Measurements from ENCODE around the gene PTTG1IP.

The PTTG1IP gene

DNA sequence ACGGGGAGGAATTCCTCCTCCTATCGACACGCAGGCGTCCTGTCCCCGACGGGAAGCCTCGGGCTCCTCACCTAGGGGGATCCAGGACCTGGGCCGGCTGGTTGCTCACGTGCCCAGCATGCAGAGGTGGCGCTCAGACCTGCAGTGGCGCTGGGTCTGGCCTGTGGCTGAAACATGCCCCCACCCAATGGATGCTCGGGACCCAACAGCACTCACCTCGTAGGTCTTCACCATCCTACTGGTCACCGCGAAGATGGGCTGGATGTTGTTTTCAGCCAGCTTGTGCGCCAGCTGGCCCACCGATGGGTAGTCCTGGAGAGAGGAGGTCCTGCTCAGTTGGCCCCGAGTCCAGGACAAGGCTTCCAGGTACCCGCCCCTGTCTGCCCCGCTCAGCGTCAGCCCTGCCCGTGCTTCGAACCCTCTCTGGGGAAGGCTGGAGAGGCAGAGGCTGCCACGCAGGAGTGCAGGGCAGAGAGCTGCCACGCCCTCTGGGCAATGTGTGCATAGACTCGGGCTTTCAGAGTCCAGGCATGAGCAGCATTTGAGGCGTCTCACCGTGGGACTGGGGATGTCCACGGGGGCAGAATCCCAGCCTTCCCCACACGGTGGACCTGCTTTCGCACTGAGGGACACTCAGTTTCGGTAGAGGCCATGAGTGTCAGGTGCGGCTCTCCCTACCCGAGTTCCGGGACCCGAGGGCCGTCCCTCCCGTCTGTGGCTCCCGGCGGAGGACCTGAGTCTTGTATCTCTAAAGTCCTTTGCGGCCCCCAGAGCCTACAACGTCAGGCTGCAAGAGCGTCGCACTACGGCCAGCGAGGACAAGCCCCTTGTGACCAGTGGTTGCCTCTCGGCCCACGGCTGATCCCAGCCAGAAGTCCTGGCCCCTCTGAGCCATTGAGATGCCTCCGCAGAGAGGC, 25.6 kb upstream of the PTTG1IP start:
- TF ChIP-seq, protein P1, sequence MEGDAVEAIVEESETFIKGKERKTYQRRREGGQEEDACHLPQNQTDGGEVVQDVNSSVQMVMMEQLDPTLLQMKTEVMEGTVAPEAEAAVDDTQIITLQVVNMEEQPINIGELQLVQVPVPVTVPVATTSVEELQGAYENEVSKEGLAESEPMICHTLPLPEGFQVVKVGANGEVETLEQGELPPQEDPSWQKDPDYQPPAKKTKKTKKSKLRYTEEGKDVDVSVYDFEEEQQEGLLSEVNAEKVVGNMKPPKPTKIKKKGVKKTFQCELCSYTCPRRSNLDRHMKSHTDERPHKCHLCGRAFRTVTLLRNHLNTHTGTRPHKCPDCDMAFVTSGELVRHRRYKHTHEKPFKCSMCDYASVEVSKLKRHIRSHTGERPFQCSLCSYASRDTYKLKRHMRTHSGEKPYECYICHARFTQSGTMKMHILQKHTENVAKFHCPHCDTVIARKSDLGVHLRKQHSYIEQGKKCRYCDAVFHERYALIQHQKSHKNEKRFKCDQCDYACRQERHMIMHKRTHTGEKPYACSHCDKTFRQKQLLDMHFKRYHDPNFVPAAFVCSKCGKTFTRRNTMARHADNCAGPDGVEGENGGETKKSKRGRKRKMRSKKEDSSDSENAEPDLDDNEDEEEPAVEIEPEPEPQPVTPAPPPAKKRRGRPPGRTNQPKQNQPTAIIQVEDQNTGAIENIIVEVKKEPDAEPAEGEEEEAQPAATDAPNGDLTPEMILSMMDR (IDR thresholded peaks at IDR 0.05; ENCODE audit: low read depth, low read length, missing control alignments) = no peak
- no peak overlapping the region for H3K4me3 ChIP-seq (replicated peaks; ENCODE audit: low read depth, low read length)

DNA sequence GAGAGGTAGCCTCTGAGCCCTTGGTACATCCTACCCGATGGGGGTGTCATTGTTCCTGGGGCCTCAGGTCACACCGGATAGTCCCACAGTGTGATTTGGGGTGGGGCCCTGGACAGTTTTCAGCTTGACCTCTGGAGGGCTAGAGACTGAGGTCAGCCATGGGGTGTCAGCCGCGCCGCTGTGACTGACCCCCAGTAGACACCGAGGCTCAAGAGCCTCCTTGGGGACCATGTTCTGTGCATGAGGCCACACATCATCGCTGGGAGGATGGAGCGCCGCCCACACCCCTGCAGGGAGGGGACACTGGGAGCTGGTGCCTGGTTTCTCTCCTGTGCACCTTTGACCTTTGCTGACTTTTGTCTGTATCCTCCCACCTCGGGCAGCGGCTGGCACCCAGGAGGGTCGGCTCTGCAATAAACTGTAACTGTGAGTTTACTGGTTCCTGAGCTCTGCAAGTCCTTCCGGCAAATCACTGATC, 24.6 kb upstream of the PTTG1IP start:
- no peak overlapping the region for H3K4me3 ChIP-seq (replicated peaks; ENCODE audit: low read depth, low read length)
- TF ChIP-seq, protein P1 (IDR thresholded peaks at IDR 0.05; ENCODE audit: low read depth, low read length, missing control alignments) = no peak
- no peak for DNase-seq (ENCODE audit: extremely low read depth, low read depth)

More for the DNA sequence above, 25.6 kb upstream of the PTTG1IP start:
- no peak for DNase-seq (ENCODE audit: extremely low read depth, low read depth)

DNA sequence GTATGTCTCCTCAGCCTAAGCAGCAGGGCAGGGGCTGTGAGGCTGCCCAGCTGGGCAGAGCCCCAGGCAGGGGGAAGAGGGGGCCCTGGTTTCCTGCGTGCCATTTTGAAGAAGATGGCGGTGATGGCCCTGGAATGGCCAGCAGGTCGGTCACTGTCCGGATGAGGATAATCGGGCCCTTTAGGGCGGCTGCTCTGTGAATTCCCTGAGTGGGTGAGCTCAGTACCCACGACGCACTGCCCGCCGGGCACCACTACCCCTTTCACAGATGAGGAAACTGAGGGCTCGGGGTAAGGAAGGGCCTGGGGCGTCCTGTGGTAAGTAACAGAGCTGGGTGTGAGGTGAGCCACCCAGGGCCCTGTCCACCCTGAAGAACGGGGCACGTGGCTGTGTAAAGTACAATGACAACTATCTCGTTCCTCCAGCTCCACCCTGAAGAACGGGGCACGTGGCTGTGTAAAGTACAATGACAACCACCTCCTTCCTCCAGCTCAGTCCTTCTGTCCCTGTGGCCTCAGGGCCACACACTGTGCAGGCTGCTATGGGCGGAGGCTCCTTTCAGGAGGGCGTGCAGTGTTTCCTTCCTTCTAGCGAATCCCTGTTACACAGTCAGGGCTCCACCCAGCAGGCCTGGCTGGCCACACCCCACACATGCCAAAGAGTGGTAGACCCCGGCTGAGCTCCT, 24.0 kb upstream of the PTTG1IP start:
- H3K4me3 ChIP-seq (replicated peaks; ENCODE audit: low read depth, low read length) = no peak overlapping the region
- TF ChIP-seq, protein P1 (IDR thresholded peaks at IDR 0.05; ENCODE audit: low read depth, low read length, missing control alignments) = no peak
- DNase-seq (ENCODE audit: extremely low read depth, low read depth) = no peak

DNA sequence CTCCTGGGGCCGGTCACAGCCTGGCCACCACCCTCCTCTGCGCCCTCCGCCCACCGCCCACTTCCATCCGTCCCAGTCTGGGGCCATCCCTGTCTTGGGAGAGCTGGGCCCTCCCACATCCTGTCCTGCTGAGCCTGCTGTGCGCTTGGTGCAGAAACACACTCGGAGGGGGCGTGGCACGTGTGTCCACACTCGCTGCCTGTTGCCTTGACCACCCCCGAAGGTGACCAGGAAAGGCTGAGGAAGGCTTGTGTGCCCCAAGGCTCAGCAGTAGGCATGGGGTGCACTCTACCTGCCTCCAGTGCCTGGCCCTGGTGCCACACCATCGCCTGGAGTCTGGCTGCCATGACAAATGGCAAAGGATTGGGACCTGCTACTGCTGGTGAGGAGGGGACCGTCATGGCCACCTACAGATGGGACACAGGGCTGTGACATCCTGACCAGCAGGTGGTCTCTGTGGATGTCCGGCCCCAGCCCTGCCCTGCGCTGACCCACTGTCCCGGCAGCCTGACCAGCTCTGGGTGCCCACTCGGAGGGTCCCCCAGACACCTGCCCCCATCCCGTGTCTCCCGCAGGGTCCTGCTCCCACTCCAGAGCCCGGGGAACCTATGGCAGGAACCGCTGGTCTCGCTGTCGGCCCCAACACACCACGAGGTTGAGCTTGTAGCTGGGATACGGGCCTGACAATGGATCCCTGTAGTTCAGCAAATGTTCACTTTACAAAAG, 23.2 kb upstream of the PTTG1IP start:
- DNase-seq (ENCODE audit: extremely low read depth, low read depth) = no peak
- no peak overlapping the region for H3K4me3 ChIP-seq (replicated peaks; ENCODE audit: low read depth, low read length)
- TF ChIP-seq, protein P1 (IDR thresholded peaks at IDR 0.05; ENCODE audit: low read depth, low read length, missing control alignments) = no peak

DNA sequence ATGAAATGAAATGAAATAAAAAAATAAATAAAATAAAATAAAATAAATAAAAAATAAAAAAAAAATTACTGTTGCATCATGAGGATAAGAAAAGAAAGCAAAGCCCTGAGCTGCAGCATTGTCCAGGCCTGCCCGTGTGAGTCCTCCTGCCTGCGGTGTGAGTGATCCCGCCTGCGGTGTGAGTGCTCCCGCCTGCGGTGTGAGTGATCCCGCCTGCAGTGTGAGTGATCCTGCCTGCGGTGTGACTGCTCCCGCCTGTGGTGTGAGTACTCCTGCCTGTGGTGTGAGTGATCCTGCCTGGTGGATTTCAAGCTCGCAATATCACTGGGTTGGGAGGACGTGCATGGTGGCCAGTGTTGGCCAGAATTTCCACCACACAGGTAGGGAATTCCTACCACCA, 22.4 kb upstream of the PTTG1IP start:
- no peak for DNase-seq (ENCODE audit: extremely low read depth, low read depth)
- TF ChIP-seq, protein P1 (IDR thresholded peaks at IDR 0.05; ENCODE audit: low read depth, low read length, missing control alignments) = no peak

DNA sequence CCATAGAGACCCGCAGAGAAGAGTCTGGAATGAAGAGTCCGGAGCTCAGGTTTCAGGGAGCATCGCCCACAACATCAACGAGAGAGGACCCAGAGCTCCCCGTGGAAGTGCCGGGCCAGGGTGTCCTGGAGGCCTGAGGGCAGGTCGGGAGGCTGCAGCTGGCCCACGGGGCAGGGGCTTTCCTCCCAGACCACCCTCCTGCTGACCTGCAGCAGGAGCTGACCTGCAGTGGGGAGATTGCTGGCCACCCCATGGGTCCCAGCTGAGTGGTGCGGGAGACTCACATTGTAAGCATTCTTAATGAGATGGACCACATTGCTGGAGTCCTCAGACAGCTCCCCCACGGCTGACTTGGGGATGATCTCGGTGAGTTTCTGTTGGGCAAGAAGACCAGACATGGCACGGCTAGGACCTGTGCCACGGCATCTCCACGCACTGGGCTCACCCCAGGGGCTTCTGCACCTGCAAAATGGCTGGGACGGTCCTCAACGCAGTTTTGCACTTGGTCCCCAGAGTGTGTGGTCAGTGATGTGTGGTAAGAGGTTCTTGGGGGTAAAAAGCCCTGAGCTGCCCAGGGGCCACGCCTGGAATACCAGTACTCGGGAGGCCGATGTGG, 21.3 kb upstream of the PTTG1IP start:
- H3K4me3 ChIP-seq (replicated peaks; ENCODE audit: low read depth, low read length) = no peak overlapping the region
- TF ChIP-seq, protein P1 (IDR thresholded peaks at IDR 0.05; ENCODE audit: low read depth, low read length, missing control alignments) = no peak

More for the DNA sequence above, 22.4 kb upstream of the PTTG1IP start:
- no peak overlapping the region for H3K4me3 ChIP-seq (replicated peaks; ENCODE audit: low read depth, low read length)

More for the DNA sequence above, 21.3 kb upstream of the PTTG1IP start:
- no peak for DNase-seq (ENCODE audit: extremely low read depth, low read depth)
